ENCODE data around the gene SPSB2.

The SPSB2 gene

GRCh38 chr12:6860942-6861341, 12.2 kb downstream of the SPSB2 start:
- ATAC-seq (ENCODE audit: low read depth) (no peak), DNase-seq (ENCODE audit: low spot score in 2 of 2) (no peak)
- H3K27me3 Mint-ChIP-seq: no peaks in the 10 kb centered on the region
- no peaks in the 10 kb centered on the region for H3K9me3 Mint-ChIP-seq
- peaks cover 30% of the 10 kb centered on the region for H3K36me3 Mint-ChIP-seq
- no peak overlapping the region for H3K27ac Mint-ChIP-seq
- no peak overlapping the region for H3K4me3 Mint-ChIP-seq
- H3K4me1 Mint-ChIP-seq: peaks cover under 1% of the 10 kb centered on the region

GRCh38 chr12:6860116-6860515, 13.0 kb downstream of the SPSB2 start:
- H3K36me3 Mint-ChIP-seq: peaks cover 33% of the 10 kb centered on the region
- peaks cover 3% of the 10 kb centered on the region for H3K4me1 Mint-ChIP-seq

GRCh38 chr12:6858799-6859198, 14.3 kb downstream of the SPSB2 start:
- no peak for DNase-seq (ENCODE audit: low spot score in 2 of 2)
- no peaks in the 10 kb centered on the region for H3K9me3 Mint-ChIP-seq
- H3K4me3 Mint-ChIP-seq: no peak overlapping the region
- no peak overlapping the region for H3K27ac Mint-ChIP-seq
- peaks cover 6% of the 10 kb centered on the region for H3K4me1 Mint-ChIP-seq
- no peak for ATAC-seq (ENCODE audit: low read depth)
- no peaks in the 10 kb centered on the region for H3K27me3 Mint-ChIP-seq
- H3K36me3 Mint-ChIP-seq: peaks cover 32% of the 10 kb centered on the region

More at GRCh38 chr12:6860116-6860515, 13.0 kb downstream of the SPSB2 start:
- H3K27ac Mint-ChIP-seq: no peak overlapping the region
- H3K27me3 Mint-ChIP-seq: no peaks in the 10 kb centered on the region
- no peak overlapping the region for H3K4me3 Mint-ChIP-seq
- ATAC-seq (ENCODE audit: low read depth): no peak
- H3K9me3 Mint-ChIP-seq: no peaks in the 10 kb centered on the region
- no peak for DNase-seq (ENCODE audit: low spot score in 2 of 2)

GRCh38 chr12:6855322-6855721, 17.8 kb downstream of the SPSB2 start:
- Mint-ChIP-seq H3K4me3 (no peak overlapping the region), H3K36me3 (peaks cover 16% of the 10 kb centered on the region), H3K27me3 (no peaks in the 10 kb centered on the region), H3K27ac (no peak overlapping the region), H3K4me1 (peaks cover 16% of the 10 kb centered on the region), H3K9me3 (no peaks in the 10 kb centered on the region)
- DNase-seq (ENCODE audit: low spot score in 2 of 2): no peak
- no peak for ATAC-seq (ENCODE audit: low read depth)

- Mint-ChIP-seq H3K4me1 (peaks cover 20% of the 10 kb centered on the region), H3K9me3 (no peaks in the 10 kb centered on the region), H3K4me3 (no peak overlapping the region), H3K27me3 (no peaks in the 10 kb centered on the region), H3K36me3 (peaks cover 16% of the 10 kb centered on the region), H3K27ac (peak overlapping the region; percentile 37)
- ATAC-seq (ENCODE audit: low read depth): no peak
- DNase-seq (ENCODE audit: low spot score in 2 of 2): no peak
These were observed 19.1 kb downstream of the SPSB2 start for GRCh38 chr12:6854036-6854435.

- Mint-ChIP-seq H3K36me3 (peaks cover 16% of the 10 kb centered on the region), H3K4me1 (peaks cover 20% of the 10 kb centered on the region), H3K27ac (peak overlapping the region; percentile 37), H3K9me3 (no peaks in the 10 kb centered on the region), H3K4me3 (peak overlapping the region; percentile 50), H3K27me3 (no peaks in the 10 kb centered on the region)
- ATAC-seq (ENCODE audit: low read depth): no peak
- no peak for DNase-seq (ENCODE audit: low spot score in 2 of 2)
These were observed 19.5 kb downstream of the SPSB2 start for GRCh38 chr12:6853626-6854025.

GRCh38 chr12:6852651-6853354, 20.3 kb downstream of the SPSB2 start:
- no peak for ATAC-seq (ENCODE audit: low read depth)
- peak overlapping the region; percentile 90 for H3K4me3 Mint-ChIP-seq
- peaks cover 20% of the 10 kb centered on the region for H3K4me1 Mint-ChIP-seq
- H3K27ac Mint-ChIP-seq: peak overlapping the region; percentile 84
- H3K36me3 Mint-ChIP-seq: peaks cover 14% of the 10 kb centered on the region
- H3K27me3 Mint-ChIP-seq: no peaks in the 10 kb centered on the region
- DNase-seq (ENCODE audit: low spot score in 2 of 2): no peak
- H3K9me3 Mint-ChIP-seq: no peaks in the 10 kb centered on the region

- Mint-ChIP-seq H3K4me1 (peaks cover 20% of the 10 kb centered on the region), H3K9me3 (no peaks in the 10 kb centered on the region), H3K27me3 (no peaks in the 10 kb centered on the region), H3K36me3 (peaks cover 8% of the 10 kb centered on the region), H3K4me3 (peak within 1 kb of the TSS; percentile 90), H3K27ac (peak within 1 kb of the TSS; percentile 84)
- ATAC-seq (ENCODE audit: low read depth): peak; percentile 76
- DNase-seq (ENCODE audit: low spot score in 2 of 2): peak; percentile 92 to 96
These were observed 21.0 kb downstream of the SPSB2 start, which contains the start of gene USP5 for GRCh38 chr12:6851921-6852650. USP5 (plus strand) TSS chr12:6852150; CDS start chr12:6852180, 30 bp downstream.

- H3K27me3 Mint-ChIP-seq: no peaks in the 10 kb centered on the region
- H3K9me3 Mint-ChIP-seq: no peaks in the 10 kb centered on the region
- peak within 1 kb of the TSS; percentile 84 for H3K27ac Mint-ChIP-seq
- DNase-seq (ENCODE audit: low spot score in 2 of 2) (peak; percentile 85 to 90), ATAC-seq (ENCODE audit: low read depth) (peak; percentile 54)
- peaks cover 8% of the 10 kb centered on the region for H3K36me3 Mint-ChIP-seq
- peaks cover 20% of the 10 kb centered on the region for H3K4me1 Mint-ChIP-seq
- H3K4me3 Mint-ChIP-seq: peak within 1 kb of the TSS; percentile 90
These were observed 21.8 kb downstream of the SPSB2 start, which contains the start of gene CDCA3 for GRCh38 chr12:6851153-6851920. CDCA3 (minus strand) TSS chr12:6851286; CDS start chr12:6850952, 334 bp downstream.

- peaks cover 18% of the 10 kb centered on the region for H3K4me1 Mint-ChIP-seq
- DNase-seq (ENCODE audit: low spot score in 2 of 2) (no peak), ATAC-seq (ENCODE audit: low read depth) (no peak)
- H3K9me3 Mint-ChIP-seq: no peaks in the 10 kb centered on the region
- no peak overlapping the region for H3K4me3 Mint-ChIP-seq
- H3K27ac Mint-ChIP-seq: peak overlapping the region; percentile 84
- peaks cover 4% of the 10 kb centered on the region for H3K36me3 Mint-ChIP-seq
- H3K27me3 Mint-ChIP-seq: no peaks in the 10 kb centered on the region
These were observed 22.3 kb downstream of the SPSB2 start for GRCh38 chr12:6850796-6851152.

GRCh38 chr12:6849976-6850560, 23.0 kb downstream of the SPSB2 start:
- H3K4me3 Mint-ChIP-seq: no peak overlapping the region
- H3K36me3 Mint-ChIP-seq: peaks cover 3% of the 10 kb centered on the region
- H3K9me3 Mint-ChIP-seq: no peaks in the 10 kb centered on the region
- no peaks in the 10 kb centered on the region for H3K27me3 Mint-ChIP-seq
- peaks cover 18% of the 10 kb centered on the region for H3K4me1 Mint-ChIP-seq
- ATAC-seq (ENCODE audit: low read depth): no peak
- DNase-seq (ENCODE audit: low spot score in 2 of 2): no peak
- H3K27ac Mint-ChIP-seq: peak overlapping the region; percentile 52

GRCh38 chr12:6849427-6849826, 23.7 kb downstream of the SPSB2 start:
- no peaks in the 10 kb centered on the region for H3K27me3 Mint-ChIP-seq
- no peak overlapping the region for H3K4me3 Mint-ChIP-seq
- no peaks in the 10 kb centered on the region for H3K9me3 Mint-ChIP-seq
- H3K27ac Mint-ChIP-seq: no peak overlapping the region
- H3K36me3 Mint-ChIP-seq: peaks cover 3% of the 10 kb centered on the region
- DNase-seq (ENCODE audit: low spot score in 2 of 2) (no peak), ATAC-seq (ENCODE audit: low read depth) (no peak)
- peaks cover 18% of the 10 kb centered on the region for H3K4me1 Mint-ChIP-seq

GRCh38 chr12:6847676-6848075, 25.4 kb downstream of the SPSB2 start:
- no peak for DNase-seq (ENCODE audit: low spot score in 2 of 2)
- H3K9me3 Mint-ChIP-seq: no peaks in the 10 kb centered on the region

More at GRCh38 chr12:6847676-6848075, 25.4 kb downstream of the SPSB2 start:
- no peaks in the 10 kb centered on the region for H3K36me3 Mint-ChIP-seq
- ATAC-seq (ENCODE audit: low read depth): no peak
- no peak overlapping the region for H3K4me3 Mint-ChIP-seq
- H3K4me1 Mint-ChIP-seq: peaks cover 13% of the 10 kb centered on the region
- H3K27me3 Mint-ChIP-seq: peaks cover 6% of the 10 kb centered on the region
- no peak overlapping the region for H3K27ac Mint-ChIP-seq

All from memory B cell (primary cell).